H9 (cell line): ENCODE data around the gene BCL6. TPM values are rescaled to one million over a fixed set of nuclear protein-coding genes. Genes with fewer than 3 reads are reported as not detected.

Source experiments
- DNase-seq: peaks from one replicate; pipeline ENCODE4 v3.0.0-alpha.2; 2017
- H2AFZ ChIP-seq: one replicate; pipeline ENCODE4 v1.6.1; 2013; ENCODE audit warnings: mild to moderate bottlenecking, low read length, control low read depth, moderate library complexity
- H2AK5ac ChIP-seq: 2 replicates; pipeline ENCODE4 v1.6.1; 2013; ENCODE audit warnings: low read length, control low read depth, mixed read lengths; ENCODE audit not compliant: insufficient read length
- H2BK120ac ChIP-seq: one replicate; pipeline ENCODE4 v1.6.1; 2013; ENCODE audit warnings: low read depth, mild to moderate bottlenecking, low read length, control low read depth, inconsistent platforms; ENCODE audit not compliant: poor library complexity, severe bottlenecking
- H2BK12ac ChIP-seq: 2 replicates; pipeline ENCODE4 v1.6.1; 2013; ENCODE audit warnings: low read length, control low read depth, mixed read lengths, low read depth; ENCODE audit not compliant: insufficient read length
- H2BK15ac ChIP-seq: 2 replicates; pipeline ENCODE4 v1.6.1; 2013; ENCODE audit warnings: low read depth, low read length, control low read depth
- H2BK20ac ChIP-seq: one replicate; pipeline ENCODE4 v1.6.1; 2013; ENCODE audit warnings: low read depth, mild to moderate bottlenecking, low read length, control low read depth, inconsistent platforms; ENCODE audit not compliant: poor library complexity, severe bottlenecking
- H2BK5ac ChIP-seq: 2 replicates; pipeline ENCODE4 v1.6.1; 2013; ENCODE audit warnings: low read length, control low read depth, mixed read lengths; ENCODE audit not compliant: insufficient read length
- H3K14ac ChIP-seq: 2 replicates; pipeline ENCODE4 v1.6.1; 2013; ENCODE audit warnings: low read length, control low read depth; ENCODE audit not compliant: insufficient read depth
- H3K18ac ChIP-seq: 2 replicates; pipeline ENCODE4 v1.6.1; 2013; ENCODE audit warnings: low read depth, mild to moderate bottlenecking, mixed read lengths, low read length, control low read depth; ENCODE audit not compliant: insufficient read length
- H3K23ac ChIP-seq: 2 replicates; pipeline ENCODE4 v1.6.1; 2013; ENCODE audit warnings: low read length, control low read depth, mixed read lengths, low read depth; ENCODE audit not compliant: insufficient read length
- H3K23me2 ChIP-seq: 2 replicates; pipeline ENCODE4 v1.6.1; 2013; ENCODE audit warnings: low read depth, mild to moderate bottlenecking, mixed read lengths, low read length, control low read depth; ENCODE audit not compliant: insufficient read length, poor library complexity, severe bottlenecking
- H3K27ac ChIP-seq: 2 replicates; pipeline ENCODE4 v1.5.1; 2013; ENCODE audit warnings: low read length, control low read depth, mixed read lengths, low read depth; ENCODE audit not compliant: insufficient read length
- H3K27me3 ChIP-seq: 2 replicates; pipeline ENCODE4 v1.6.1; 2013; ENCODE audit warnings: low read length, control low read depth, inconsistent platforms; ENCODE audit not compliant: insufficient read depth
- H3K4ac ChIP-seq: 2 replicates; pipeline ENCODE4 v1.6.1; 2013; ENCODE audit warnings: low read depth, mild to moderate bottlenecking, control low read depth, inconsistent platforms, low read length, moderate library complexity
- H3K4me1 ChIP-seq: 2 replicates; pipeline ENCODE4 v1.6.1; 2013; ENCODE audit warnings: low read length, control low read depth, inconsistent platforms; ENCODE audit not compliant: insufficient read depth
- H3K4me2 ChIP-seq: 2 replicates; pipeline ENCODE4 v1.6.1; 2013; ENCODE audit warnings: low read length, control low read depth, mixed read lengths; ENCODE audit not compliant: insufficient read length, insufficient read depth
- H3K56ac ChIP-seq: 2 replicates; pipeline ENCODE4 v1.6.1; 2013; ENCODE audit warnings: low read depth, mild to moderate bottlenecking, mixed read lengths, low read length, control low read depth; ENCODE audit not compliant: insufficient read length
- H3K79me1 ChIP-seq: 2 replicates; pipeline ENCODE4 v1.6.1; 2013; ENCODE audit warnings: low read depth, mild to moderate bottlenecking, moderate library complexity, low read length, control low read depth, inconsistent platforms; ENCODE audit not compliant: insufficient read depth, poor library complexity, severe bottlenecking
- H3K79me2 ChIP-seq: 2 replicates; pipeline ENCODE4 v1.6.1; 2013; ENCODE audit warnings: low read length, control low read depth, inconsistent platforms; ENCODE audit not compliant: insufficient read depth
- H3K9ac ChIP-seq: 2 replicates; pipeline ENCODE4 v1.6.1; 2013; ENCODE audit warnings: low read length, control low read depth, mixed read lengths; ENCODE audit not compliant: insufficient read length; ENCODE audit errors: extremely low read depth
- H3K9me3 ChIP-seq: one replicate; pipeline ENCODE4 v1.6.1; 2013; ENCODE audit warnings: low read depth, low read length, inconsistent platforms; ENCODE audit not compliant: control insufficient read depth
- H3T11ph ChIP-seq: one replicate; pipeline ENCODE4 v1.6.1; 2013; ENCODE audit warnings: mild to moderate bottlenecking, low read length, control low read depth, inconsistent platforms
- H4K20me1 ChIP-seq: one replicate; pipeline ENCODE4 v1.6.1; 2013; ENCODE audit not compliant: control insufficient read depth, insufficient read length, insufficient read depth
- H4K5ac ChIP-seq: 2 replicates; pipeline ENCODE4 v1.6.1; 2013; ENCODE audit warnings: low read depth, mild to moderate bottlenecking, mixed read lengths, low read length, control low read depth; ENCODE audit not compliant: insufficient read length
- H4K8ac ChIP-seq: replicated peaks from 2 replicates; pipeline ENCODE4 v1.6.1; 2013; ENCODE audit warnings: low read length, control low read depth, mixed read lengths, low read depth; ENCODE audit not compliant: insufficient read length
- H4K91ac ChIP-seq: 2 replicates; pipeline ENCODE4 v1.6.1; 2013; ENCODE audit warnings: low read depth, mild to moderate bottlenecking, moderate library complexity, mixed read lengths, low read length, control low read depth; ENCODE audit not compliant: insufficient read length
- H3K27ac Mint-ChIP-seq, 3 experiments: 2 replicates in 2 of 3; 3 replicates in 1 of 3; pipeline ENCODE4 v1.8.0; 2020 to 2021; ENCODE audit warnings: mixed read lengths in 3 of 3, mild to moderate bottlenecking in 1 of 3, moderate library complexity in 1 of 3
- H3K27me3 Mint-ChIP-seq: 2 replicates; pipeline ENCODE4 v1.8.0; 2021; ENCODE audit warnings: low read depth, mild to moderate bottlenecking, moderate library complexity, mixed read lengths
- H3K36me3 Mint-ChIP-seq, 3 experiments: 2 replicates in 2 of 3; 3 replicates in 1 of 3; pipeline ENCODE4 v1.8.0; 2020 to 2021; ENCODE audit warnings: low read depth in 3 of 3, mixed read lengths in 3 of 3; ENCODE audit not compliant: insufficient read depth in 1 of 3
- H3K4me1 Mint-ChIP-seq, 2 experiments: 2 replicates each; pipeline ENCODE4 v1.8.0; 2020; ENCODE audit warnings: mixed read lengths in 2 of 2
- H3K4me3 Mint-ChIP-seq, 2 experiments: 2 replicates in 1 of 2; 3 replicates in 1 of 2; pipeline ENCODE4 v1.8.0; 2020 to 2021; ENCODE audit warnings: mild to moderate bottlenecking in 2 of 2, mixed read lengths in 2 of 2, moderate library complexity in 1 of 2
- H3K9me3 Mint-ChIP-seq, 2 experiments: 2 replicates in 1 of 2; 3 replicates in 1 of 2; pipeline ENCODE4 v1.8.0; 2020; ENCODE audit warnings: mild to moderate bottlenecking in 2 of 2, mixed read lengths in 2 of 2, moderate library complexity in 1 of 2
- CTCF ChIP-seq: fragments of 200-600 bp; sonication (generic); conservative IDR thresholded peaks from 3 replicates; pipeline ENCODE4 v1.8.0; 2021; ENCODE audit warnings: antibody characterized with exemption, mild to moderate bottlenecking
- WGBS: extraction: QIAGEN DNeasy Blood & Tissue Kit; methylation state at CpG from one replicate; pipeline ENCODE4 v1.1.7; 2013; ENCODE audit warnings: missing lambda C conversion rate, low lambda C conversion rate, mixed read lengths; ENCODE audit not compliant: insufficient read length; ENCODE audit errors: extremely low coverage; 5-methylcytosine and 5-hydroxymethylcytosine counted together
- total RNA-seq: library from RNA; stranded (reverse); gene quantifications from 2 replicates; pipeline ENCODE4 v1.2.1, GENCODE V29; 2021

Gene BCL6
- total RNA-seq, 1 experiment from 2014 or later: 3.4 TPM

GRCh38 chr3:187748050-187748481, 2.8 kb upstream of the BCL6 start:
- peaks cover 57 to 59% of the 10 kb centered on the region in 2 experiments for H3K4me1 Mint-ChIP-seq
- no peak overlapping the region for H3K27ac ChIP-seq

More at GRCh38 chr3:187748050-187748481, 2.8 kb upstream of the BCL6 start:
- no peak overlapping the region for H3T11ph ChIP-seq
- peaks cover 7% of the 10 kb centered on the region; the same call in 1 of the 2 replicates for H3K4me1 ChIP-seq
- no peak overlapping the region for H3K14ac ChIP-seq
- peaks cover 24% of the 10 kb centered on the region for H3K23me2 ChIP-seq
- no peak overlapping the region for H3K18ac ChIP-seq
- H2BK5ac ChIP-seq: no peak overlapping the region
- H4K8ac ChIP-seq: no peak overlapping the region
- peak overlapping the region in 1 of 2 experiments; percentile 41; a peak in 1 of 5 replicates for H3K4me3 Mint-ChIP-seq
- no peak overlapping the region for H3K4me2 ChIP-seq
- TF ChIP-seq CTCF: peak; percentile 98
- H3K56ac ChIP-seq: no peak overlapping the region
- H4K20me1 ChIP-seq: no peaks in the 10 kb centered on the region
- no peaks in the 10 kb centered on the region for H3K27me3 ChIP-seq
- H3K9ac ChIP-seq: no peak overlapping the region
- no peak overlapping the region for H2AK5ac ChIP-seq
- no peaks in the 10 kb centered on the region for H3K79me1 ChIP-seq
- no peak overlapping the region for H2AFZ ChIP-seq
- no CpG with 5 or more reads among the region's 2 CpGs for WGBS
- DNase-seq: peak; percentile 93
- peak overlapping the region; percentile 82 to 95 (median 88); a peak in 6 of 7 replicates for H3K27ac Mint-ChIP-seq
- no peaks in the 10 kb centered on the region for H3K79me2 ChIP-seq
- no peak overlapping the region for H3K4ac ChIP-seq
- H3K23ac ChIP-seq: no peak overlapping the region
- H2BK120ac ChIP-seq: no peak overlapping the region
- H2BK15ac ChIP-seq: no peak overlapping the region
- H3K36me3 Mint-ChIP-seq: no peaks in the 10 kb centered on the region
- H4K91ac ChIP-seq: no peak overlapping the region
- H3K9me3 ChIP-seq: no peaks in the 10 kb centered on the region
- no peak overlapping the region for H2BK20ac ChIP-seq
- peaks cover 8% of the 10 kb centered on the region for H3K27me3 Mint-ChIP-seq
- H4K5ac ChIP-seq: no peak overlapping the region
- H2BK12ac ChIP-seq: no peak overlapping the region
- no peaks in the 10 kb centered on the region; a peak in 2 of 5 replicates for H3K9me3 Mint-ChIP-seq
